ENCODE results near the gene GNL1. TPM values are rescaled to one million over a fixed set of nuclear protein-coding genes. Genes with fewer than 3 reads are reported as not detected.

The GNL1 gene
- total RNA-seq, 1 donor from 2014 or later, result 67.1 TPM

DNA sequence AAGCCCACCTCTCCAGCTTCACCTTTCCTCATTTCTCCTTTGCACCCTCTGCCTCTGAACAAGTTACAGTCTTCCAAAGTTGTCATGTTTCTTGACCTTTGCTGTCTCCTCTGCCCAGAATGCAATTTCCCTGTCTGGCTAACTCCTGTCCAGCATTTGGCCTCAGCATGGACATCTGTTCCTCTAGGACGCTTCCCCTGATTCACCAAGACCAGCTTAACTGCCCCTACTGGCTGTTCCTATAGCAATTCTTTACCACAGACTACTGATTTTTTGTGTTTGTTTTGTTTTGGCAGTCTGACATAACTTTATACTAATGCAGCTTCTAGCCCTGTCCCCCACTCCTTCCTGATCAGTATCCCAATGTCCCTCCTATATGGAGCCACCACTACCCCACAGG is 13.4 kb downstream of the GNL1 start:
- Mint-ChIP-seq H3K4me1 (ENCODE audit: unreplicated experiment) (peaks cover 5% of the 10 kb centered on the region), H3K27ac (no peak overlapping the region)
- TF ChIP-seq, protein P1, sequence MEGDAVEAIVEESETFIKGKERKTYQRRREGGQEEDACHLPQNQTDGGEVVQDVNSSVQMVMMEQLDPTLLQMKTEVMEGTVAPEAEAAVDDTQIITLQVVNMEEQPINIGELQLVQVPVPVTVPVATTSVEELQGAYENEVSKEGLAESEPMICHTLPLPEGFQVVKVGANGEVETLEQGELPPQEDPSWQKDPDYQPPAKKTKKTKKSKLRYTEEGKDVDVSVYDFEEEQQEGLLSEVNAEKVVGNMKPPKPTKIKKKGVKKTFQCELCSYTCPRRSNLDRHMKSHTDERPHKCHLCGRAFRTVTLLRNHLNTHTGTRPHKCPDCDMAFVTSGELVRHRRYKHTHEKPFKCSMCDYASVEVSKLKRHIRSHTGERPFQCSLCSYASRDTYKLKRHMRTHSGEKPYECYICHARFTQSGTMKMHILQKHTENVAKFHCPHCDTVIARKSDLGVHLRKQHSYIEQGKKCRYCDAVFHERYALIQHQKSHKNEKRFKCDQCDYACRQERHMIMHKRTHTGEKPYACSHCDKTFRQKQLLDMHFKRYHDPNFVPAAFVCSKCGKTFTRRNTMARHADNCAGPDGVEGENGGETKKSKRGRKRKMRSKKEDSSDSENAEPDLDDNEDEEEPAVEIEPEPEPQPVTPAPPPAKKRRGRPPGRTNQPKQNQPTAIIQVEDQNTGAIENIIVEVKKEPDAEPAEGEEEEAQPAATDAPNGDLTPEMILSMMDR (conservative IDR thresholded peaks at IDR 0.05), result peak; percentile 36

DNA sequence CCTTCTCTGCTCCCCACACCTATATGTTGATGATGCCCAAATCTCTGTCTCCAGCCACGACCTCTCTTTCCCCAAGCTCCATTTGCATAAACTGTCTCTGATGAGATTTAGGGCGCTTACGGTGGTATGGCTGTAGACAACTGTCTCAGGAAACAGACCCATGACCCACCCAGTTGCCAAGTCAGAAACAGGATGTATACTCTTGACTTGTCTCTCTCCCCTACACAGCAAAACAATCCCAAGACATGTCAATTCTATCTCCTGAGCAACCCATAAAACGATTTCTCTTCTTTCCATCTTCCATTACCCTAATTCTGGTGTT is 13.9 kb downstream of the GNL1 start:
- Mint-ChIP-seq H3K36me3 (no peaks in the 10 kb centered on the region), H3K4me3 (peak overlapping the region; percentile 72), H3K27me3 (peaks cover 11% of the 10 kb centered on the region), H3K9me3 (no peaks in the 10 kb centered on the region), H3K4me1 (ENCODE audit: unreplicated experiment) (peaks cover 5% of the 10 kb centered on the region), H3K27ac (no peak overlapping the region)
- TF ChIP-seq, protein P1 (conservative IDR thresholded peaks at IDR 0.05), result no peak
- no peak for DNase-seq (ENCODE audit: extremely low spot score, unreplicated experiment)

More for the DNA sequence above, 13.4 kb downstream of the GNL1 start:
- Mint-ChIP-seq H3K4me3 (peak overlapping the region; percentile 24), H3K36me3 (no peaks in the 10 kb centered on the region), H3K9me3 (no peaks in the 10 kb centered on the region), H3K27me3 (peaks cover 11% of the 10 kb centered on the region)
- no peak for DNase-seq (ENCODE audit: extremely low spot score, unreplicated experiment)

DNA sequence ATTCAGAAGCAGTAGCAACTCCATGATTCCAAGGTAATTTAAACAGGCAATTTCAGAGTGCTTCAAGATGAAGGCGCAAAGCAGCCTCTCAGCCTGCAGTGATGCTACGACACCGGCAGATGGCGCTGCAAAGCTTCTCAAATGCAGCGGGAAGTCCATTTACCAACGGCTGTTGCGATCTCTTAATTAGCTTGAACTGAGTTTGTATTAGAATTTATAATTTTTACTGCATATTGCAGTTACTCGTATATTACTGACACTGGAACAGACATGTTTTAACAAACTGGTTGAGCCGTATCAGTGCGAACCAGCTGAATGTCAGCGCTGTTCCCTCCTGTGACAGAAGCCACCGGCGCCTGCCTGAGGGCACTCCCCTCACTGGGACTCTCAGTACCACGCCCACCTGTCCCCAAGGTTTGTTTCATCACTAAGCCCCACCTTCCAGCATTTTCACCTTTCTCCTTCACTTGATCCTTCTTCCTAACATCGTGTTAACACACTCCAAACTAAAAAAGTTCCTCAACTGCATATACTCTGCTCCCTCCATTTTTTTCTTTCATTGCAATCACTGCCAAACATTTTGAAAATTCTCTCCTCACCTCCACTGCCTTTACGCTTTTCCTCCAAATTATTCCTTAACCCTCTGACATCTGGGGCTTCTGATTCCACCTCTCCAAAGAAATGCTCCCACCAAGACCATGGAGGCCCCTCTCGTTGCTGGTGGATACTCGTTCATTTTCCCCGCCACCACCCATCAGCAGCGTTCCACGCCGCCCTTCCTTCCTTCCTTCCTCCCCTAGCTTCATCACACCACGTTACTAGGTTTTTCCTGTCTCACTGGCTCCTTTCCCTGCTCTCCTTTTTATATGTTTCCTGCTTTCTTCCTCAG is 14.5 kb downstream of the GNL1 start:
- Mint-ChIP-seq H3K9me3 (no peaks in the 10 kb centered on the region), H3K27me3 (peaks cover 11% of the 10 kb centered on the region), H3K4me3 (peak overlapping the region; percentile 72), H3K4me1 (ENCODE audit: unreplicated experiment) (peaks cover 5% of the 10 kb centered on the region), H3K27ac (peak overlapping the region; percentile 8), H3K36me3 (no peaks in the 10 kb centered on the region)
- TF ChIP-seq, protein P1 (conservative IDR thresholded peaks at IDR 0.05), result peak; percentile 100
- peak; percentile 79 for DNase-seq (ENCODE audit: extremely low spot score, unreplicated experiment)

- H3K27ac Mint-ChIP-seq, result no peak overlapping the region
- no peak overlapping the region for H3K4me3 Mint-ChIP-seq
- no peaks in the 10 kb centered on the region for H3K36me3 Mint-ChIP-seq
- no peaks in the 10 kb centered on the region for H3K9me3 Mint-ChIP-seq
- TF ChIP-seq, protein P1 (conservative IDR thresholded peaks at IDR 0.05), result no peak
- no peak for DNase-seq (ENCODE audit: extremely low spot score, unreplicated experiment)
- peaks cover 13% of the 10 kb centered on the region for H3K27me3 Mint-ChIP-seq
- H3K4me1 Mint-ChIP-seq (ENCODE audit: unreplicated experiment), result peaks cover 5% of the 10 kb centered on the region
Measured at GRCh38 chr6:30537931-30538330, 18.4 kb downstream of the GNL1 start.

GRCh38 chr6:30533460-30534294 is 22.6 kb downstream of the GNL1 start:
- DNase-seq (ENCODE audit: extremely low spot score, unreplicated experiment), result no peak
- Mint-ChIP-seq H3K4me3 (no peak overlapping the region), H3K4me1 (ENCODE audit: unreplicated experiment) (no peaks in the 10 kb centered on the region), H3K36me3 (no peaks in the 10 kb centered on the region), H3K9me3 (peaks cover 4% of the 10 kb centered on the region), H3K27ac (no peak overlapping the region), H3K27me3 (peaks cover 13% of the 10 kb centered on the region)
- TF ChIP-seq, protein P1 (conservative IDR thresholded peaks at IDR 0.05), result no peak
